ENCODE results near the gene SNX24.

SNX24 gene

DNA sequence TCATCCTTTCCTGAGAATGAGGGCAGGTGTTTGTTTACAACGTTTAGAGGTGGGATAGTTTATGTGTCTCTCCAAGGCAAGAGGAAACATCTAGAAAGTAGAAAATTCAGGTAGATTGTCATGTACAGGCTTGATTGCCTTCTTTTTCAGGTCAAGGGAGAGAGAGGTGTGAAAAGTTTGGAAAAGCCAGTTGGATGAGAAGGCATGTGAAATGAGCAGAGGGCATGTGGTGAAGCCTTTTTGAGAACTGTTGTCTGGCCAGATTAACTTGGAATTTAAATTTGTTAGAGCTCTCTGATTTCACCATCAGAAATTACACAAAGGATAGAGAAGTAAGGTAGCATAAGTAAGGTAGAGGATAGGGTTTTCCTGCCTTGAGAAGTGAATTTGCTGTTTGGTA is 74.6 kb downstream of the SNX24 start:
- H3K9me3 ChIP-seq (ENCODE audit: insufficient read depth, low read length) = no peaks in the 10 kb centered on the region
- no peaks in the 10 kb centered on the region for H3K79me2 ChIP-seq (ENCODE audit: insufficient read depth, low read length)
- no peaks in the 10 kb centered on the region for H3K27me3 ChIP-seq (ENCODE audit: low read length)
- no peak overlapping the region for H3K4me3 ChIP-seq (ENCODE audit: insufficient read depth, low read length, poor library complexity, severe bottlenecking)
- no peaks in the 10 kb centered on the region for H3F3A ChIP-seq (ENCODE audit: insufficient read depth)
- H2AFZ ChIP-seq (ENCODE audit: low read depth, low read length, severe bottlenecking) = no peak overlapping the region
- H3K4me2 ChIP-seq (ENCODE audit: low read depth, low read length, poor library complexity, severe bottlenecking) = no peak overlapping the region
- no peaks in the 10 kb centered on the region for H3K36me3 ChIP-seq (ENCODE audit: low read length)
- no peaks in the 10 kb centered on the region for H4K20me1 ChIP-seq (ENCODE audit: low read depth, low read length)
- no peak overlapping the region for H3K9ac ChIP-seq (ENCODE audit: low read length)
- TF ChIP-seq, protein P1, sequence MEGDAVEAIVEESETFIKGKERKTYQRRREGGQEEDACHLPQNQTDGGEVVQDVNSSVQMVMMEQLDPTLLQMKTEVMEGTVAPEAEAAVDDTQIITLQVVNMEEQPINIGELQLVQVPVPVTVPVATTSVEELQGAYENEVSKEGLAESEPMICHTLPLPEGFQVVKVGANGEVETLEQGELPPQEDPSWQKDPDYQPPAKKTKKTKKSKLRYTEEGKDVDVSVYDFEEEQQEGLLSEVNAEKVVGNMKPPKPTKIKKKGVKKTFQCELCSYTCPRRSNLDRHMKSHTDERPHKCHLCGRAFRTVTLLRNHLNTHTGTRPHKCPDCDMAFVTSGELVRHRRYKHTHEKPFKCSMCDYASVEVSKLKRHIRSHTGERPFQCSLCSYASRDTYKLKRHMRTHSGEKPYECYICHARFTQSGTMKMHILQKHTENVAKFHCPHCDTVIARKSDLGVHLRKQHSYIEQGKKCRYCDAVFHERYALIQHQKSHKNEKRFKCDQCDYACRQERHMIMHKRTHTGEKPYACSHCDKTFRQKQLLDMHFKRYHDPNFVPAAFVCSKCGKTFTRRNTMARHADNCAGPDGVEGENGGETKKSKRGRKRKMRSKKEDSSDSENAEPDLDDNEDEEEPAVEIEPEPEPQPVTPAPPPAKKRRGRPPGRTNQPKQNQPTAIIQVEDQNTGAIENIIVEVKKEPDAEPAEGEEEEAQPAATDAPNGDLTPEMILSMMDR (IDR thresholded peaks at IDR 0.05; ENCODE audit: insufficient read depth, low read length, poor library complexity, severe bottlenecking) = no peak
- TF ChIP-seq EZH2phosphoT487 (conservative IDR thresholded peaks at IDR 0.05; ENCODE audit: low read length) = no peak
- no peaks in the 10 kb centered on the region for H3K9me2 ChIP-seq (replicated peaks; ENCODE audit: insufficient read depth, low read length)
- no peak overlapping the region for H3K27ac ChIP-seq (ENCODE audit: low read depth, low read length)

GRCh38 chr5:122921826-122922225 is 76.4 kb downstream of the SNX24 start:
- TF ChIP-seq, protein P1 (IDR thresholded peaks at IDR 0.05; ENCODE audit: insufficient read depth, low read length, poor library complexity, severe bottlenecking) = no peak
- TF ChIP-seq EZH2phosphoT487 (conservative IDR thresholded peaks at IDR 0.05; ENCODE audit: low read length) = no peak
- Histone ChIP-seq H3K9me3 (ENCODE audit: insufficient read depth, low read length) (no peaks in the 10 kb centered on the region), H2AFZ (ENCODE audit: low read depth, low read length, severe bottlenecking) (no peak overlapping the region)

DNA sequence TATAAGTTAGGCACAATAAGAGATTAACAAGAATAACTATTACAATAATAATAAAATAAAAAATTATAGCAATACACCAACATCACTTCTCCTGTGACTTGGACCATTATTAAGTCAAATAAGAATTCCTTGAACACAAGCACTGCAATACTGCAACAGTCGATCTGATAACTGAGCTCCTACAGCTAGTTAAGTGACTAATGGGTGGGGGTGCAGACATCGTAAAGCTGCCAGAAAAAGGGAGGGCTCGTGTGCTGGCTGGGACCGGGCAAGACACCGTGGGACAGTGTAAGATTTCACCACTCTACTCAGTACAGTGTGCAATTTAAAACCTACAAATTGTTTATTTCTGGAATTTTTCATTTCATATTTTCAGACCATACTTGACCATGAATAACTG is 78.8 kb downstream of the SNX24 start:
- Histone ChIP-seq H3K36me3 (ENCODE audit: low read length) (no peaks in the 10 kb centered on the region), H3K9me3 (ENCODE audit: insufficient read depth, low read length) (no peaks in the 10 kb centered on the region), H2AFZ (ENCODE audit: low read depth, low read length, severe bottlenecking) (no peak overlapping the region), H3K27me3 (ENCODE audit: low read length) (no peaks in the 10 kb centered on the region), H3K79me2 (ENCODE audit: insufficient read depth, low read length) (no peaks in the 10 kb centered on the region), H3K9me2 (replicated peaks; ENCODE audit: insufficient read depth, low read length) (no peaks in the 10 kb centered on the region), H3K9ac (ENCODE audit: low read length) (no peak overlapping the region), H3F3A (ENCODE audit: insufficient read depth) (no peaks in the 10 kb centered on the region), H4K20me1 (ENCODE audit: low read depth, low read length) (no peaks in the 10 kb centered on the region), H3K4me2 (ENCODE audit: low read depth, low read length, poor library complexity, severe bottlenecking) (no peak overlapping the region), H3K27ac (ENCODE audit: low read depth, low read length) (no peak overlapping the region), H3K4me3 (ENCODE audit: insufficient read depth, low read length, poor library complexity, severe bottlenecking) (no peak overlapping the region)
- no peak for TF ChIP-seq EZH2phosphoT487 (conservative IDR thresholded peaks at IDR 0.05; ENCODE audit: low read length)
- TF ChIP-seq, protein P1 (IDR thresholded peaks at IDR 0.05; ENCODE audit: insufficient read depth, low read length, poor library complexity, severe bottlenecking) = no peak

More at GRCh38 chr5:122921826-122922225, 76.4 kb downstream of the SNX24 start:
- Histone ChIP-seq H3K9ac (ENCODE audit: low read length) (no peak overlapping the region), H3K4me3 (ENCODE audit: insufficient read depth, low read length, poor library complexity, severe bottlenecking) (no peak overlapping the region), H3K9me2 (replicated peaks; ENCODE audit: insufficient read depth, low read length) (no peaks in the 10 kb centered on the region), H3K79me2 (ENCODE audit: insufficient read depth, low read length) (no peaks in the 10 kb centered on the region), H3K27ac (ENCODE audit: low read depth, low read length) (no peak overlapping the region), H3F3A (ENCODE audit: insufficient read depth) (no peaks in the 10 kb centered on the region), H3K4me2 (ENCODE audit: low read depth, low read length, poor library complexity, severe bottlenecking) (no peak overlapping the region), H3K36me3 (ENCODE audit: low read length) (no peaks in the 10 kb centered on the region), H3K27me3 (ENCODE audit: low read length) (no peaks in the 10 kb centered on the region), H4K20me1 (ENCODE audit: low read depth, low read length) (no peaks in the 10 kb centered on the region)

Data from SU-DHL-6 (cell line).